ENCODE data around the gene TMEM236.

The TMEM236 gene

GRCh38 chr10:17833656-17834055 is 81.7 kb downstream of the TMEM236 start:
- DNase-seq = no peak

- DNase-seq = no peak
Observed at GRCh38 chr10:17835688-17836087, 83.7 kb downstream of the TMEM236 start.

- no peak for DNase-seq
Observed at GRCh38 chr10:17836942-17837341, 84.9 kb downstream of the TMEM236 start.

DNA sequence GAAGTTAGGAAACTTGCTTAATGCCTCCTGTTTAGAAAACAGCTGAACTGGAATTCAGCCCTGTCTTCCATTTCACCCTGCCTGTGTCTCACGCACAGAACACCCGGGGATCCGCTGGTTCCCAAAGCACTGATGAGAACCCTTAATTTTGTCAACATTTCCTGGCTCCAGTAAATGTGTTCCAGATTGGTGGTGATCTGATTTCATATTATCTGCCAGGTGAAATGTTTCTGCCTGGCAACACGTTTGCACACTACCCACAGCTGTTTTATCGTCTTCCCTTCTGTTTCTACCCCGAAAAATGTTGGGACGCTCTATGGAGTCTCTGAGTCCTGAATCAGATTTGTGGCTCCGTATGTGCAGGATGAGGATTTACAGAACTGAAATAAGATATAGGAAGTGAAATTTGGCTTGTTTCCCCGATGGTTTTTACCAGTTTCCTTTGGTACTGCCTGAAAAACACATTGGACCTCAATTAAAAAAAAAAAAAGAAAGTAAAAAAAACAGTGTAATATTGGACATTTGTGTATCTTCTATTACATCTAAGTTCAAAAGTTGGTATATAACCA is 86.2 kb downstream of the TMEM236 start:
- no peak for DNase-seq

DNA sequence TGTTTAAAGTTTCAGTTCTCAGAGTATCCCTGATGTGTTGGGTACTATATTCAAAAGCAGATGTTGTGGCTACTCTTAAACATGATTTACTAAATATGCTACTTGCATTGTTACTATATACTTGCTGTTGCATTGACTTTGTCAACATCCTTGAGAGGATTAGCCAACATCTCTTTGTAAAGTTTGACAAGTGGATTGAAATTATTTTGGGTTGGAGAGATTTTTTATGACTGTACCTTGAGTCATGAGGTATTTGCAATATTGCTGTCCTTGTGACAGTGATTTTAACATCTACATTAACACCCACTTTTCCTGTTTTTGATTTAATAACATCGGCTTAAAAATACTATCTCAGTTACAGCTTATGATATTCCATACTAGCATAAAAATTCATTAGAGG is 89.0 kb downstream of the TMEM236 start:
- DNase-seq = no peak

- DNase-seq = no peak
Observed at GRCh38 chr10:17842641-17843040, 90.6 kb downstream of the TMEM236 start.

DNA sequence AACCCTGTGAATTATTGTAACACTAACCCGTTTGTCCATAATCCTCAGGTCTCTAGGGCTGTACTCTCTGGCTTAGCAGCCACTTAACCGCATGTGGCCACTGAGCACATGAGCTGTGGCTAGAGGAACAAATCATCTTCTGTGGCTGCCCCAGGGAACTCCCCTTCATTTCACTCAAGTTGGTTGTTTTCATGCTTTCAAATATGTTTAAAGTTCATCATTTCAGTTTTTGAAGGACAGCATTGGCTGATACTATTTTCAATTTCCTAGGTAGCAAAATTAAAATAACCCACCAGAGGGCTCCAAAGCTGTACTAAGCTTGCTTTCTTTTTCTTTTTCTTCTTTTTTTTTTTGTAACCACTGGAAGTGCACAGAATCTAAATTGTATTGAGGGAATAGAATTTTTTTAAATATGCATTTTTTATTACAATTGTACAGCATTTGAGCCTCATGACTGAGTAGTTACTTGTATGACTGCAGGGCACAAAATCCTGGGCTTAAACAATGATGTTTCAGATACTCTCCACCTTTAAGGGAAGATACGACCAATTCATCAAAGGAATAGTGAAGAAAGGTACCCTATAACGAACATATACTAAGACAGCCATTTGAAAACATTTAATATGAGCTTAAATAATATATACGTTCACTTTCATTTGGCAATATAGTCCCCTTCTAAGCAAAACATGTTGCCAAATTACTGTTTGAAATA is 95.7 kb downstream of the TMEM236 start:
- DNase-seq = no peak

DNA sequence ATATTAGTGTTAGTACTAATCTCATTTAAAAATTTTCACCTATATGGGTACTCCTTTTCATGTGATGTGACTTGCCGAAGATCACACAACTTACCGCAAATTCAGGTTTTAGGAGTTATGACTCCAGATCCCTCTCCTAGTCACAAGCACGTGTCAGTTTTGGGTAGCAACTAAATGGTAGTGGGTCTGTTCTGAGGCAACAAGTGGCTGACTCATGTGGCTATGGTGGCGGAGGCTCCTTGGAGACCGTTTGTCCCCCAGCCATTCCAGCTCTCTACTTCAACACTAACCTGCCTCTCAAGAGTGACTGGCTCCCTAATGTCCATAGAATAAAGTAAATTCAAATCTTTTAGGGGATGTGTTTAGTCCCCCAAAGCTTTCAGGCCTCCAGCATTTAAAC is 96.6 kb downstream of the TMEM236 start:
- no peak for DNase-seq

All from NCI-H526 treated with DMSO at 0.1 percent for 48 hours (cell line).